ENCODE results near the gene CDC14B.

- TF ChIP-seq CTCF (conservative IDR thresholded peaks at IDR 0.05; ENCODE audit: low read depth, low read length) (no peak), EZH2 (IDR thresholded peaks at IDR 0.05; ENCODE audit: low read length, unreplicated experiment) (no peak), EZH2phosphoT487 (IDR thresholded peaks at IDR 0.05; ENCODE audit: borderline replicate concordance, low read length) (no peak)
These were observed 104.9 kb downstream of the CDC14B start for GRCh38 chr9:96514800-96515158.

All from PC-3 (cell line).